NCI-H2107 (cell line): Measurements from ENCODE around the gene SPAM1.
"Not testable (repeated sequence)": the region's sequence is repeated elsewhere in the genome, so short reads cannot be mapped to it uniquely, and the experiment has no call there.

Source experiments
- DNase-seq: peaks from one replicate; lab custom pipeline; 2025; lab: John Stamatoyannopoulos, UW

Gene SPAM1

GRCh38 chr7:123924941-123925340 lies at the start of gene SPAM1:
TSS of gene SPAM1 (plus strand) at chr7:123925241. CDS start at chr7:123953571, 28,330 bp downstream.
- DNase-seq, result no peak

- no peak for DNase-seq
Measured at GRCh38 chr7:123876557-123877256, 48.3 kb upstream of the SPAM1 start.

- DNase-seq, result no peak
Measured at GRCh38 chr7:123879628-123880027, 45.4 kb upstream of the SPAM1 start.

- DNase-seq, result no peak
Measured at GRCh38 chr7:123881300-123881699, 43.7 kb upstream of the SPAM1 start.

GRCh38 chr7:123883154-123883553 lies 41.9 kb upstream of the SPAM1 start:
- DNase-seq, result no peak

- no peak for DNase-seq
Measured at GRCh38 chr7:123888192-123888591, 36.8 kb upstream of the SPAM1 start.

- not testable (repeated sequence) for DNase-seq
Measured at GRCh38 chr7:123894753-123895152, 30.3 kb upstream of the SPAM1 start.

GRCh38 chr7:123901101-123901500 lies 23.9 kb upstream of the SPAM1 start:
- DNase-seq, result no peak

GRCh38 chr7:123905714-123906113 lies 19.3 kb upstream of the SPAM1 start:
- no peak for DNase-seq

GRCh38 chr7:123916240-123916724 lies 8.8 kb upstream of the SPAM1 start:
- no peak for DNase-seq

GRCh38 chr7:123917878-123918277 lies 7.2 kb upstream of the SPAM1 start:
- no peak for DNase-seq

GRCh38 chr7:123918309-123918708 lies 6.7 kb upstream of the SPAM1 start:
- DNase-seq, result no peak

- DNase-seq, result no peak
Measured at GRCh38 chr7:123923599-123923998, 1.4 kb upstream of the SPAM1 start.

- no peak for DNase-seq
Measured at GRCh38 chr7:123929107-123929506, 4.1 kb downstream of the SPAM1 start.

- DNase-seq, result no peak
Measured at GRCh38 chr7:123929655-123930054, 4.6 kb downstream of the SPAM1 start.

- no peak for DNase-seq
Measured at GRCh38 chr7:123935436-123936381, 10.7 kb downstream of the SPAM1 start.

GRCh38 chr7:123936388-123936787 lies 11.3 kb downstream of the SPAM1 start:
- DNase-seq, result no peak

GRCh38 chr7:123939784-123940183 lies 14.7 kb downstream of the SPAM1 start:
- no peak for DNase-seq

- no peak for DNase-seq
Measured at GRCh38 chr7:123941391-123942180, 16.5 kb downstream of the SPAM1 start.

GRCh38 chr7:123944395-123944794 lies 19.4 kb downstream of the SPAM1 start:
- DNase-seq, result no peak

GRCh38 chr7:123945938-123946337 lies 20.9 kb downstream of the SPAM1 start:
- DNase-seq, result no peak

- no peak for DNase-seq
Measured at GRCh38 chr7:123948136-123948535, 23.1 kb downstream of the SPAM1 start.
